Caco-2 (cell line): ENCODE measurements around the gene USH2A. TPM values are rescaled to one million over a fixed set of nuclear protein-coding genes. Genes with fewer than 3 reads are reported as not detected.

ENCODE experiments used
- BruUV-seq: library from RNA; stranded (reverse); fragments of 400-500 nt; replicated peaks from 2 replicates; lab custom pipeline; 2021; lab: Mats Ljungman, UMichigan
- CTCF ChIA-PET: fragments of 300-600 bp; sonication (Branson Sonifier 250); formaldehyde crosslinking; loops from one replicate; lab custom pipeline; 2022; ENCODE audit warnings: antibody characterized with exemption; lab: Charles Lee
- POLR2A ChIA-PET: fragments of 300-600 bp; sonication (Branson Sonifier 250); formaldehyde crosslinking; loops from one replicate; lab custom pipeline; 2022; ENCODE audit warnings: antibody characterized with exemption; lab: Charles Lee
- DNase-seq, 2 experiments: peaks; one replicate each; pipeline versions ENCODE4 v3.0.0 to v3.0.0-alpha.2; 2020 to 2022
- H3K27me3 ChIP-seq: replicated peaks from 2 replicates; pipeline ENCODE4 v1.6.0; 2011; ENCODE audit warnings: low read length; ENCODE audit not compliant: control insufficient read depth, insufficient read depth
- H3K36me3 ChIP-seq: 2 replicates; pipeline ENCODE4 v1.5.1; 2011; ENCODE audit warnings: low read length; ENCODE audit not compliant: control insufficient read depth, insufficient read depth
- H3K4me1 ChIP-seq: fragments of 250-450 bp; sonication (Bioruptor Pico); 2 replicates; pipeline ENCODE4 v1.5.1; 2020; ENCODE audit warnings: mild to moderate bottlenecking
- H3K4me3 ChIP-seq: 2 replicates; pipeline ENCODE4 v1.5.1; 2011; ENCODE audit warnings: low read depth, mild to moderate bottlenecking, control low read depth, low read length
- H3K9me3 ChIP-seq: fragments of 250-450 bp; sonication (Bioruptor Pico); 2 replicates; pipeline ENCODE4 v1.5.1; 2020; ENCODE audit warnings: mild to moderate bottlenecking, moderate library complexity
- H3K27ac Mint-ChIP-seq: one replicate; pipeline ENCODE4 v1.8.0; 2022; ENCODE audit warnings: mixed read lengths; ENCODE audit not compliant: unreplicated experiment
- H3K27me3 Mint-ChIP-seq: one replicate; pipeline ENCODE4 v1.8.0; 2022; ENCODE audit warnings: mixed read lengths; ENCODE audit not compliant: insufficient read depth, unreplicated experiment
- H3K36me3 Mint-ChIP-seq: one replicate; pipeline ENCODE4 v1.8.0; 2022; ENCODE audit warnings: mild to moderate bottlenecking, mixed read lengths; ENCODE audit not compliant: insufficient read depth, unreplicated experiment
- H3K4me1 Mint-ChIP-seq: one replicate; pipeline ENCODE4 v1.8.0; 2022; ENCODE audit warnings: low read depth, mixed read lengths; ENCODE audit not compliant: unreplicated experiment
- H3K4me3 Mint-ChIP-seq: one replicate; pipeline ENCODE4 v1.8.0; 2022; ENCODE audit warnings: mild to moderate bottlenecking, moderate library complexity, mixed read lengths; ENCODE audit not compliant: unreplicated experiment
- H3K9me3 Mint-ChIP-seq: one replicate; pipeline ENCODE4 v1.8.0; 2022; ENCODE audit warnings: mixed read lengths; ENCODE audit not compliant: unreplicated experiment
- CTCF ChIP-seq, 2 experiments: fragments of 200-600 bp in 1 of 2; IDR thresholded peaks; 1 replicate in 1 of 2; 2 replicates in 1 of 2; pipeline versions ENCODE4 v1.5.1 to v1.8.0; 2011 to 2022; ENCODE audit warnings: antibody characterized with exemption in 1 of 2, control low read depth in 1 of 2, inconsistent platforms in 1 of 2, low read depth in 1 of 2, low read length in 1 of 2, mild to moderate bottlenecking in 1 of 2, moderate library complexity in 1 of 2; ENCODE audit not compliant: insufficient read depth in 1 of 2, severe bottlenecking in 1 of 2, unreplicated experiment in 1 of 2
- intact Hi-C: fragments of 100-400 bp; cut with micrococcal nuclease; formaldehyde crosslinking; loops from one replicate; pipeline ENCODE4 v1.10.0; 2022; ENCODE audit not compliant: unreplicated experiment
- total RNA-seq: library from RNA; stranded (reverse); gene quantifications from 2 replicates; pipeline ENCODE4 v1.2.3, GENCODE V29; 2022

USH2A gene
- total RNA-seq, 1 experiment from 2014 or later, result 0.11 TPM

- ChIA-PET POLR2A (no interaction called here), CTCF (no interaction called here)
- intact Hi-C loops, result no loop called here
- DNase-seq, result no peak
- Histone ChIP-seq H3K36me3 (no peaks in the 10 kb centered on the region), H3K9me3 (no peaks in the 10 kb centered on the region), H3K4me3 (no peak overlapping the region), H3K27me3 (no peaks in the 10 kb centered on the region; the same call in 1 of the 2 replicates), H3K4me1 (no peaks in the 10 kb centered on the region)
- Mint-ChIP-seq H3K27me3 (no peaks in the 10 kb centered on the region), H3K27ac (no peak overlapping the region), H3K36me3 (no peaks in the 10 kb centered on the region), H3K9me3 (no peaks in the 10 kb centered on the region), H3K4me1 (no peaks in the 10 kb centered on the region), H3K4me3 (no peak overlapping the region)
- no TSS peak for BruUV-seq
- no peak for TF ChIP-seq CTCF (IDR thresholded peaks at IDR 0.05; ENCODE audit: insufficient read depth in 1 of 2, low read depth in 1 of 2, low read length in 1 of 2, severe bottlenecking in 1 of 2, unreplicated experiment in 1 of 2)
Observed at GRCh38 chr1:215895893-215896292, 527.4 kb downstream of the USH2A start.

- BruUV-seq, result no TSS peak
- Histone ChIP-seq H3K27me3 (no peaks in the 10 kb centered on the region; the same call in 1 of the 2 replicates), H3K9me3 (no peaks in the 10 kb centered on the region), H3K4me3 (no peak overlapping the region), H3K36me3 (no peaks in the 10 kb centered on the region), H3K4me1 (no peaks in the 10 kb centered on the region)
- no peak for TF ChIP-seq CTCF (IDR thresholded peaks at IDR 0.05; ENCODE audit: insufficient read depth in 1 of 2, low read depth in 1 of 2, low read length in 1 of 2, severe bottlenecking in 1 of 2, unreplicated experiment in 1 of 2)
- ChIA-PET CTCF (no interaction called here), POLR2A (no interaction called here)
- no peaks in the 10 kb centered on the region for H3K4me1 Mint-ChIP-seq
- no peak overlapping the region for H3K27ac Mint-ChIP-seq
- H3K36me3 Mint-ChIP-seq, result no peaks in the 10 kb centered on the region
- H3K4me3 Mint-ChIP-seq, result no peak overlapping the region
- H3K27me3 Mint-ChIP-seq, result no peaks in the 10 kb centered on the region
- DNase-seq, result no peak
- intact Hi-C loops, result no loop called here
- H3K9me3 Mint-ChIP-seq, result no peaks in the 10 kb centered on the region
Observed at GRCh38 chr1:215895276-215895675, 528.0 kb downstream of the USH2A start.

DNA sequence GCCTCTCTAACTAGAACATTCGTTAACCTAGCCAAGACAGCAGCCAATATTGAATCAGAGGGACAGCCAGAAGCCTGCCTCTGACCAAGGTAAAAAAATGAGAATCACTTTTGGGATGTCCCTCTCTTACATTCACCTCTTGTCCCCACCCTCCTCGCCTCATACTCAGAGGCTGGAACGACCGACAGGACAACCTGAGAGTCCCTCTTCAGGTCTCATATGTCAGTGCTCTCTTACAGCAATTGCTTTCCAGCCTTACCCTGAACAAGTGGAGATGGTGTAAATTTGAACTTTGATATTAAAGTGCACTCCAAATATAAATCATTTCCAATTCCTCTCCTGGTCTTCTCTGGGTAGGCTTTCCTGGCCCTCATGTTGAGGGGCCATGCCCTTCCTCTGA, 528.6 kb downstream of the USH2A start:
- Histone ChIP-seq H3K36me3 (no peaks in the 10 kb centered on the region), H3K27me3 (no peaks in the 10 kb centered on the region; the same call in 1 of the 2 replicates), H3K4me3 (no peak overlapping the region), H3K4me1 (no peaks in the 10 kb centered on the region), H3K9me3 (no peaks in the 10 kb centered on the region)
- Mint-ChIP-seq H3K4me3 (no peak overlapping the region), H3K36me3 (no peaks in the 10 kb centered on the region), H3K27me3 (no peaks in the 10 kb centered on the region), H3K4me1 (no peaks in the 10 kb centered on the region), H3K9me3 (no peaks in the 10 kb centered on the region), H3K27ac (no peak overlapping the region)
- no TSS peak for BruUV-seq
- no peak for TF ChIP-seq CTCF (IDR thresholded peaks at IDR 0.05; ENCODE audit: insufficient read depth in 1 of 2, low read depth in 1 of 2, low read length in 1 of 2, severe bottlenecking in 1 of 2, unreplicated experiment in 1 of 2)
- CTCF ChIA-PET, result no interaction called here
- DNase-seq, result no peak
- intact Hi-C loops, result no loop called here
- POLR2A ChIA-PET, result no interaction called here
